Activated CD8-positive, alpha-beta memory T cell treated with anti-CD3 and anti-CD28 coated beads for 24 hours (primary cell): Measurements from ENCODE around the gene MRPL45.
"Not testable (repeated sequence)": the region's sequence is repeated elsewhere in the genome, so short reads cannot be mapped to it uniquely, and the experiment has no call there.

Experiments used
- DNase-seq: peaks from one replicate; pipeline ENCODE4 v3.0.0-alpha.2; 2020

Gene MRPL45

DNA sequence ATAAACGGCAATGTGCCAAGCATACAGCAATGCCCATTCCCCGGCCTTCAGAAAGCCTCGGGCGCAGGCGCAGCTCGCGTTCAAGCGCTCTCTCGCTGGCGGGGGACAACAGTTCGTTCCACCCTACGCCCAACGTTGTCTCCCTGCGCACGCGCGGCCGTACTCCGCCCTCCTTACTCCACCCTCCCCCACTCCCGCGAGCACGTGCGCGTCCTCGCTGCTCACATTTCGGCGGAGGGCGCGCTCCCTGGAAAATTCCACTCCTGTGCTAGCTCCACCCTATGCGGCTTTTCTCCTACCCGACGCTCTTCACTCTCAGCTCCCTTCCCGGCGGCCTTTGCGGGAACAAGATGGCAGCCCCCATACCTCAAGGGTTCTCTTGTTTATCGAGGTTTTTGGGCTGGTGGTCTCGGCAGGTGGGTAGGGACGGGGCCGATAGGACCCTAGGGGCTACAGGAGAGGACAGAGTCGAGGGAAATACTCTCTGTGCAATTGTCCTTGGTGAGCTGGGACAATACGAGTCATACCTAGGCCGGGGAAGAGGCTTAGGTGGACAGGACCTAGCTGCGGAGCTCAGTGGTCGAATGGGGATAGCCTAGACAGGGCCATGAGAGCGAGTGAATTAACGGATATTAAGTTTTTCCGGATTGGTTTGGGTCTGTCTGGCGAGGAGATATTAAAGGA, at the start of gene MRPL45:
TSS of gene MRPL45 (plus strand) at position 335 of the 684 bp plus-strand sequence. CDS start at position 351, 16 bp downstream.
- peak; percentile 97 for DNase-seq

DNA sequence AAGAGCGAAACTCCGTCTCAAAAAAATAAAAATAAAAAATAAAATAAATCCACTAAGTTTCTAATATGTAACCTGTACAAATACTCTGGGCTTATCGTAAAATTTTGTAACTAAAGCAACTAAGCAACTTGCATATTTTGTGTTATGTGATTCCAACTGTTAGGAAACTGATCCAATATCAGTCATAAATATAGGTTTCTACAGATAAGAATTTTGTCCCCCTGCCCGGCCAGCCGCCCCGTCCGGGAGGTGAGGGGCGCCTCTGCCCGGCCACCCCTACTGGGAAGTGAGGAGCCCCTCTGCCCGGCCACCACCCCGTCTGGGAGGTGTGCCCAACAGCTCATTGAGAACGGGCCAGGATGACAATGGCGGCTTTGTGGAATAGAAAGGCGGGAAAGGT, 43.8 kb upstream of the MRPL45 start:
- not testable (repeated sequence) for DNase-seq

DNA sequence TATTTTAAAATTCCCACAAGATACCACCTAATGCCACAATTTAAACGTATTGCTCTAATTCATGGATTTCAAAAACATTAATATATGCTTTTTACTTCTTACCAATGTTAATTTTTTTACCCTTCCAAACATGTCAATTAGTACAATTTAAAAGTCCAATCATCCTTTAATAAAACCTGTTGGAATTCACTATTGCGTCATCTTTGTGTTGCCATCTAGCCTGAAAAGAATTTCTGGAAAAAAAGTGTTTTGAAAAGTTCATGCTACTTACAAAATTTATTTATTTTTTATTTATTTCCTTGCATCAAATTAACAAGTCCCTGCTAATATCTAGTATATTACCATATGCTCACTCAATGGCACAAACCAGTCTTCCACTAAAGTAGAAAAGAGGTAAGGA, 42.6 kb upstream of the MRPL45 start:
- DNase-seq = not testable (repeated sequence)

GRCh38 chr17:38257013-38257621, 39.9 kb upstream of the MRPL45 start:
- peak; percentile 90 for DNase-seq

- DNase-seq = not testable (repeated sequence)
Observed at GRCh38 chr17:38265974-38266506, 30.9 kb upstream of the MRPL45 start.

GRCh38 chr17:38266571-38266970, 30.4 kb upstream of the MRPL45 start:
- DNase-seq = peak; percentile 13

DNA sequence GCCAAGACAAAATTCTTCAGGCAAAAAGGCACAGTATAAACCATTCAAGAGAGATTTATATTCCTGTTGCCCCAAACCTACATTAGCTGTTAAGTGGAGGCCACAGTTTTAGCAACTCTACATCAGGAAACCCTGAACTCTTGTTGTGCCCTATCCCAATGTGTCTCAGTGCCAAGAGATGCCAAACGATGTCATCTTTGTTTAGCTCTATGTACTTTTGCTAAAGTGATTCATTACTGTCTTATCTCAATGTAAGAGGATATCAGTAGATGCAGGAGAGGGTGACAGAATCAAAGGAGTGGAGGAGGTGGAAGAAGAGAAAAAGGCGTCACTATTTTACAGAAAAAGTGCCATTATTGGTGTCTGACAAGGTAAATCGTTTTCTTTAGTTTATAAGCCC, 28.8 kb upstream of the MRPL45 start:
- DNase-seq = not testable (repeated sequence)

- DNase-seq = not testable (repeated sequence)
Observed at GRCh38 chr17:38269045-38269444, 27.9 kb upstream of the MRPL45 start.

GRCh38 chr17:38269552-38269951, 27.4 kb upstream of the MRPL45 start:
- DNase-seq = not testable (repeated sequence)

- DNase-seq = not testable (repeated sequence)
Observed at GRCh38 chr17:38285994-38286393, 11.0 kb upstream of the MRPL45 start.

DNA sequence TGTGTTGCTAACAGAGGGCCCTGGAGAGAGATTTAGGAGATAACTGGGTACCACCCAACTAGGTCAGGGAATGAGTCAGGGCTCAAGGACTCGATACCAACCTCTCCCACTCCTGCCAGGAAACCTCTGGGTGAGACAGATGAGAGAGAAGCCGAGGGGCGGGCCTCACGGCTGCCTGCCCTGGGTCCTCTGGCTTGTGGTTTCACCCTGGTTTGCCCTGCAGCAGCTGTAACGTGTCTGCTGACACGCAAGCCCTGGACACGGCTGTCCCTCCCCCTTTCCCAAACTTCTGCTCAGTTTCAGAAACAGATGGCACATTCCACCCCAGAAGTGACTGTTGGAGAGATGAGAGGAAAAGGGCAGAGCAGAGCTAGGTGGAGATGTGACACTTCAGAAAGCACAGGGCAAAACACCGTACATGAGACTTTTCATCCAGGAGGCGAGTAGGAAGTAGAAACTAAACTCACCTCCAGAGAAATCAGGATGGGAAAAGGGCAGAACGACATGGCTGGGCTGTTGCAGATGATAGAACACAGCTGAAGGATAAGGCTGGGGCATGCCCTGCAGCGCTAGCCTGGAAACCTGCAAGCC, 10.4 kb upstream of the MRPL45 start:
- not testable (repeated sequence) for DNase-seq

- DNase-seq = not testable (repeated sequence)
Observed at GRCh38 chr17:38288217-38288827, 8.6 kb upstream of the MRPL45 start.

DNA sequence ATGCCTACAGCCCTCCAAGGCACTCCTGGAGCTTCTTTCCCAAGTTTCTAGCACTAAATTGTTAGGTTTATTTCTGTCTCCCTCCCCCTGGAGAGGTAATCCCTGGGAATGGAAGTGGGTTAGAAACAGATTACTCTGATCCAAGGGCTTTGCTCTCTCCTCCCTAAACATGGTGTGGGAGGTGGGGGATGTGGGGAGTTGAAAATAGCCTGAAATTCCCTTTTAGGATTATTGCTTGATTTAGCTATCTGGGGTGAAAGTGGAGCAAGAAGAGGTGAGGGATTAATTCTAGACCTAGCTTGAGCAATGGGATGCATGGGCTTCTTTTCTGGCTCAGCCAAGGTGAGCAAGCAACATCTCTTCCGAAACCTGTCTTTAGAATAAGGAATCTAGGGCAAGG, 7.2 kb upstream of the MRPL45 start:
- not testable (repeated sequence) for DNase-seq

DNA sequence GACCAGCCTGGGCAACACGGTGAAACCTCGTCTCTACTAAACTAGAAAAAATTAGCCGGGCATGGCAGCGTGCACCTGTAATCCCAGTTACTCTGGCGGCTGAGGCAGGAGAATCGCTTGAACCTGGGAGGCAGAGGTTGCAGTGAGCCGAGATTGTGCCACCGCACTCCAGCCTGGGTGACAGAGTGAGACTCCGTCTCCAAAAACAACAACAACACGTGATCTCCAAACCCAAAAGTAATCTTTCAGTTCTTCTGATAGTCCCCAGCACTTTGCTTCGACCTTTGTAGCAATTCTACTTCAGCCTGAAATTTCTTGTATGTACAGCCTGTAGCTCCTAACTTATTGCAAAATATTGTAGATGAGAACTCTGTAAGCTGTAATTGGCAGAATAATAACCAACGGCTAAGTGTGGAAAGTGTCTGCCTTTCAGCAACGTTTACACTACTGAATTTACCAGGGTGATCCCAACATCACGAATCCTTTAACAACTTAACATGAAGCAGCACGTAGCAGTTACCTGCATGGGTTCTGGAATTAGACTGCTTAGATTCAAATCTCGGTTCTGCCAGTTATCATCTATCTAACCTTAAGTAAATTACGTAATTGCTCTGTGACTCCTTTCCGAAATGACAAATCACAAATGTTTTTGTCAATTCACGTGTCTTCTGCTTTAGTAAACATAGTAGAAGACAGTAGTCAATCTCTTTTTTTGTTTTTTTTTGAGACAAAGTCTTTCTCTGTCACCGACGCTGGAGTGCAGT, 1.2 kb upstream of the MRPL45 start:
- DNase-seq = not testable (repeated sequence)

- DNase-seq = no peak
Observed at GRCh38 chr17:38315497-38315896, 18.5 kb downstream of the MRPL45 start.

GRCh38 chr17:38317081-38317480, 20.1 kb downstream of the MRPL45 start:
- DNase-seq = no peak

DNA sequence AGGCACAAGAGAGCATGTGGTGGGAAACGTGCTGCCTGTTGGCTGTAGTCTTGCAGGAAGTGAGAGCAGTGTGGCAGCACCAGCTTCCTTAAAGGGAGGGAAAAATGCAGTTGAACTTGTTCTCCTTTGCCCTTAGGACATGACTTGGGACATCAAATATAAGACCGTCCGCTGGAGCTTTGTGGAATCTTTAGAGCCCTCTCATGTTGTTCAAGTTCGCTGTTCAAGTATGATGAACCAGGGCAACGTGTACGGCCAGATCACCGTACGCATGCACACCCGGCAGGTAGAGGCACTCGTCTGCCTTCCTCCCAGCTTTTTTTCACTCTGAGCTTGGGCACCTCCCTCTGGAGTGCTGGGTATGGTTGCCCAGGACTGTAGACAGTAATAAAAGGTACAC, 23.5 kb downstream of the MRPL45 start:
- no peak for DNase-seq

GRCh38 chr17:38322156-38322779, 25.3 kb downstream of the MRPL45 start:
- DNase-seq = peak; percentile 88

GRCh38 chr17:38322897-38323296, 25.9 kb downstream of the MRPL45 start:
- DNase-seq = no peak

DNA sequence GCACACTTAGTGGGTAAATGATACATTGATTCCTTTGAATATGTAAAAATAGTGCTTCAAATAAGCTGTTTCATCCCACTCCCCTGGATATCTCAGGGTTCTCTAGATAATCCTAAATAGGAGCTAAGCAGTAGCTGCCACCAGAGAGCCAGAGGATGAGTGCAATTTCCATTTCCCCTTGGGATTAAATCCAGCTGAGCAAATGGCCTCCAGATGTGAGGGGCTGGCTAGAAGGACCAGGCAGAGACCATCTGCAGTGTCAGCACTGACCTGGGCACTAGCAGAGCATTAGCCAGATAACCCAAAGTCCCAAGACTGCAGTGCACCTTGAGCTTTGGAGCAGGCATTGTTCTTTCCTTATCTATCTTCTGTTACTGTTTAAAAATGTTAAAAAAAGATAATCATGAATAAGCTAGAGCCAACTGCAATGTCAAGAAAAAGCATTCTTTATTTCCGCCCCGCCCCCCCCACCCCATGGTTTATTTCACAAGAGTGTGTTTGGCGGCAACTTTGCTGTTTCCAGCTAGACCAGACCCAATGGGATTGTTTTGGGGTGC, 27.3 kb downstream of the MRPL45 start:
- no peak for DNase-seq

DNA sequence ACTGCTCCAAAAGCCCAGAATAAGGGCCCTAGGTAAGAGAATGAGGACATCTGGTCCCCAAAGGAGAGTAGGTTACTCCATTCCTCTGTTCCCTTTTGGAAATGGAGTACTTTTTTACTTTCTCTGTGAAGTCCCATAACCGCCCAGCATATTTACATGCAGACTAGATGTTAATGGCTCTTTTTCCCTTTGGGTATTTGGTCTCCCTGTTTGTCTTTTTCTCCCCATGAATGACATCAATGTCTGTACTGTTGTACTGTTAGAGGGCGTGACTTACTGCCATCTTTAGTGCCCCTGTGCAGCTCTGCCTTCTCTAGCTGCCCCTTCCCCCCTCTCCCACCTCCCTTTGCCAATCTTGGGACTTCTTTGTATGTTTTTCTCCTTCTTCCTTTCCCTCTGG, 27.8 kb downstream of the MRPL45 start:
- no peak for DNase-seq
